ENCODE data around the gene TSHB. TPM values are rescaled to one million over a fixed set of nuclear protein-coding genes. Genes with fewer than 3 reads are reported as not detected.

Gene TSHB
- total RNA-seq, 2 experiments from 2014 or later, result not detected

GRCh38 chr1:115056395-115056798, 26.8 kb downstream of the TSHB start:
- H2AFZ ChIP-seq (ENCODE audit: low read length), result no peak overlapping the region
- H3K27ac ChIP-seq (ENCODE audit: low read depth, low read length, poor library complexity, severe bottlenecking), result no peak overlapping the region
- BruUV-seq (replicated peaks), result no TSS peak
- no peaks in the 10 kb centered on the region for H3K9me2 ChIP-seq (ENCODE audit: insufficient read depth, low read length)
- no peak for DNase-seq (ENCODE audit: low spot score)
- H3K4me2 ChIP-seq (ENCODE audit: low read length), result no peak overlapping the region
- TF ChIP-seq EZH2phosphoT487 (IDR thresholded peaks at IDR 0.05; ENCODE audit: borderline replicate concordance, low read depth, low read length), result no peak
- TF ChIP-seq, protein P1, sequence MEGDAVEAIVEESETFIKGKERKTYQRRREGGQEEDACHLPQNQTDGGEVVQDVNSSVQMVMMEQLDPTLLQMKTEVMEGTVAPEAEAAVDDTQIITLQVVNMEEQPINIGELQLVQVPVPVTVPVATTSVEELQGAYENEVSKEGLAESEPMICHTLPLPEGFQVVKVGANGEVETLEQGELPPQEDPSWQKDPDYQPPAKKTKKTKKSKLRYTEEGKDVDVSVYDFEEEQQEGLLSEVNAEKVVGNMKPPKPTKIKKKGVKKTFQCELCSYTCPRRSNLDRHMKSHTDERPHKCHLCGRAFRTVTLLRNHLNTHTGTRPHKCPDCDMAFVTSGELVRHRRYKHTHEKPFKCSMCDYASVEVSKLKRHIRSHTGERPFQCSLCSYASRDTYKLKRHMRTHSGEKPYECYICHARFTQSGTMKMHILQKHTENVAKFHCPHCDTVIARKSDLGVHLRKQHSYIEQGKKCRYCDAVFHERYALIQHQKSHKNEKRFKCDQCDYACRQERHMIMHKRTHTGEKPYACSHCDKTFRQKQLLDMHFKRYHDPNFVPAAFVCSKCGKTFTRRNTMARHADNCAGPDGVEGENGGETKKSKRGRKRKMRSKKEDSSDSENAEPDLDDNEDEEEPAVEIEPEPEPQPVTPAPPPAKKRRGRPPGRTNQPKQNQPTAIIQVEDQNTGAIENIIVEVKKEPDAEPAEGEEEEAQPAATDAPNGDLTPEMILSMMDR (conservative IDR thresholded peaks at IDR 0.05; ENCODE audit: low read length), result no peak
- intact Hi-C loops (cut with micrococcal nuclease; ENCODE audit: unreplicated experiment), result no loop called here
- H3K36me3 ChIP-seq (ENCODE audit: insufficient read depth, low read length), result no peaks in the 10 kb centered on the region
- ChIA-PET POLR2A (no interaction called here), CTCF (ENCODE audit: unreplicated experiment) (no interaction called here)
- H4K20me1 ChIP-seq (ENCODE audit: insufficient read depth, low read length), result no peaks in the 10 kb centered on the region
- H3K4me1 ChIP-seq (ENCODE audit: insufficient read depth, low read length, poor library complexity, severe bottlenecking), result no peaks in the 10 kb centered on the region
- no peak overlapping the region for H3K4me3 ChIP-seq (ENCODE audit: low read depth, low read length, poor library complexity, severe bottlenecking)
- H3K79me2 ChIP-seq (ENCODE audit: insufficient read depth, low read depth, low read length), result no peaks in the 10 kb centered on the region
- no peaks in the 10 kb centered on the region for H3K9me3 ChIP-seq (ENCODE audit: low read length)

DNA sequence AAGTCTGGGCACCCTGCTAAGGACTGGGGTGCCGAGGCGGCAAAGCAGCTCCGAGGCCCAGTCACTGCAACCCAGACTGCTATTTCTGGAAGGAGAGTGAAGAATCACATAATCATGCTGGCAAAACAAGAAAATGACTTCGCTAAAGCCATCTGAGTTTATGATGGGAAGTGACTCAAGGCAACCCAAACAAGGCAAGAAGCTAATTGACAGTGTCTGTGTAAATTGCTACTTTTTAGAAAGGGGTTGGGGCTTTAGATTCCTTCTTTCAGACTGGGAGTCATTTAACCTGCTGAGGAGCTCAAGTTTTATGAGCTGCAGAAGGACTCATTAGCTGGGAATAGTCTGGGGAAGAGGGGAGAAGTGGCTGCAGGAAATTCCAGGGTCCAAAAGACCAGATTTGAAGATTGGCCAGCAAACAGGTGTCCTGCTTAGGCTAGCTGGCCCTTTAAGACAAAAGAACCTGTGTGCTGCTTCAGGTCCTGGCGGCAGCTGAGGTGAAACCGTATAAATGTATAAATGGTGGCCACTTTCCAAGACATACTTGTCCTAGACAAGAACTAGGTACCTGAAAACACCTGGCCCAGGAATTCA, 28.1 kb downstream of the TSHB start:
- H3K79me2 ChIP-seq (ENCODE audit: insufficient read depth, low read depth, low read length), result no peaks in the 10 kb centered on the region
- intact Hi-C loops (cut with micrococcal nuclease; ENCODE audit: unreplicated experiment), result no loop called here
- no peaks in the 10 kb centered on the region for H3K9me2 ChIP-seq (ENCODE audit: insufficient read depth, low read length)
- no peak overlapping the region for H2AFZ ChIP-seq (ENCODE audit: low read length)
- no peak overlapping the region for H3K4me2 ChIP-seq (ENCODE audit: low read length)
- no peaks in the 10 kb centered on the region for H3K9me3 ChIP-seq (ENCODE audit: low read length)
- no TSS peak for BruUV-seq (replicated peaks)
- ChIA-PET POLR2A (interaction anchor here (0.6 to 1.3 kb wide), 2 partner anchors 9 to 1666 kb away, joined by 3 to 4 read pairs; no protein-coding TSS in a partner anchor), CTCF (ENCODE audit: unreplicated experiment) (no interaction called here)
- H3K4me1 ChIP-seq (ENCODE audit: insufficient read depth, low read length, poor library complexity, severe bottlenecking), result no peaks in the 10 kb centered on the region
- TF ChIP-seq, protein P1 (conservative IDR thresholded peaks at IDR 0.05; ENCODE audit: low read length), result no peak
- TF ChIP-seq EZH2phosphoT487 (IDR thresholded peaks at IDR 0.05; ENCODE audit: borderline replicate concordance, low read depth, low read length), result no peak
- H3K4me3 ChIP-seq (ENCODE audit: low read depth, low read length, poor library complexity, severe bottlenecking), result no peak overlapping the region
- DNase-seq (ENCODE audit: low spot score), result no peak
- no peaks in the 10 kb centered on the region for H4K20me1 ChIP-seq (ENCODE audit: insufficient read depth, low read length)
- H3K27ac ChIP-seq (ENCODE audit: low read depth, low read length, poor library complexity, severe bottlenecking), result no peak overlapping the region
- no peaks in the 10 kb centered on the region for H3K36me3 ChIP-seq (ENCODE audit: insufficient read depth, low read length)

DNA sequence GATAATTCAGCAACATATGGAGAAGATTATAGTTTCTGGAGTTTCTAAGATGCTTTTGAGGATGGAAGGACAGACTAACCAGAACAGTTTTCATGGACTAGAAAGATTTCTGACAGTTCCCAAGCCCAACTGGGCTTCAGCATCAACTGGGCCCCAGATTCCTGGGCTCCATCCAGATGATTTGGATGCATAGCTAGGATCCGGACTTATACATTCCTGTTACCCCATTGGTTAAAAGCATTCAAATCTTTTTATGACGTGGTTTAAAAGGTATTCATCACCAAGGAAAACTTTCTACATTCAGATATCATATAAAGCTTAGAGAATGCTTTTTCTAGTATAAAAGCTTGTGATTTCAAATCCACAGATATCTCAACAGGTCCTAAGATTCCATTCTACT, 29.7 kb downstream of the TSHB start:
- H3K9me3 ChIP-seq (ENCODE audit: low read length), result no peaks in the 10 kb centered on the region
- no TSS peak for BruUV-seq (replicated peaks)
- H3K4me1 ChIP-seq (ENCODE audit: insufficient read depth, low read length, poor library complexity, severe bottlenecking), result no peaks in the 10 kb centered on the region
- ChIA-PET POLR2A (interaction anchor here (1.0 kb wide), 1 partner anchor 19 kb away, joined by 3 read pairs; no protein-coding TSS in a partner anchor), CTCF (ENCODE audit: unreplicated experiment) (no interaction called here)
- H2AFZ ChIP-seq (ENCODE audit: low read length), result no peak overlapping the region
- no peak for DNase-seq (ENCODE audit: low spot score)
- no peak overlapping the region for H3K27ac ChIP-seq (ENCODE audit: low read depth, low read length, poor library complexity, severe bottlenecking)
- H3K4me3 ChIP-seq (ENCODE audit: low read depth, low read length, poor library complexity, severe bottlenecking), result no peak overlapping the region
- H3K9me2 ChIP-seq (ENCODE audit: insufficient read depth, low read length), result no peaks in the 10 kb centered on the region
- TF ChIP-seq EZH2phosphoT487 (IDR thresholded peaks at IDR 0.05; ENCODE audit: borderline replicate concordance, low read depth, low read length), result no peak
- TF ChIP-seq, protein P1 (conservative IDR thresholded peaks at IDR 0.05; ENCODE audit: low read length), result no peak
- H4K20me1 ChIP-seq (ENCODE audit: insufficient read depth, low read length), result no peaks in the 10 kb centered on the region
- H3K36me3 ChIP-seq (ENCODE audit: insufficient read depth, low read length), result no peaks in the 10 kb centered on the region
- intact Hi-C loops (cut with micrococcal nuclease; ENCODE audit: unreplicated experiment), result no loop called here
- H3K4me2 ChIP-seq (ENCODE audit: low read length), result no peak overlapping the region
- H3K79me2 ChIP-seq (ENCODE audit: insufficient read depth, low read depth, low read length), result no peaks in the 10 kb centered on the region

Measured in OCI-LY7 (cell line).